Smooth muscle cell (in vitro differentiated cells): ENCODE data around the gene MGAM2. TPM values are rescaled to one million over a fixed set of nuclear protein-coding genes. Genes with fewer than 3 reads are reported as not detected.

ENCODE experiments used
- DNase-seq: peaks from one replicate; lab custom pipeline; 2025; ENCODE audit not compliant: unreplicated experiment; lab: John Stamatoyannopoulos, UW
- H2AFZ ChIP-seq: fragments of 200-600 bp; sonication (generic); 2 replicates; pipeline ENCODE4 v1.6.0; 2016; ENCODE audit warnings: antibody characterized with exemption, low read depth, mild to moderate bottlenecking
- H3F3A ChIP-seq: fragments of 200-600 bp; sonication (generic); 2 replicates; pipeline ENCODE4 v1.6.0; 2017; ENCODE audit warnings: antibody characterized with exemption, low read depth
- H3K27ac ChIP-seq: fragments of 200-600 bp; sonication (generic); 2 replicates; pipeline ENCODE4 v1.5.1; 2016; ENCODE audit warnings: low read depth, mild to moderate bottlenecking
- H3K27me3 ChIP-seq: fragments of 200-600 bp; sonication (generic); 2 replicates; pipeline ENCODE4 v1.6.1; 2016; ENCODE audit warnings: low read depth, mild to moderate bottlenecking
- H3K36me3 ChIP-seq: fragments of 200-600 bp; sonication (generic); 2 replicates; pipeline ENCODE4 v1.5.1; 2016; ENCODE audit warnings: low read depth
- H3K4me1 ChIP-seq: fragments of 200-600 bp; sonication (generic); 2 replicates; pipeline ENCODE4 v1.5.1; 2016; ENCODE audit warnings: low read depth
- H3K4me2 ChIP-seq: fragments of 200-600 bp; sonication (generic); 2 replicates; pipeline ENCODE4 v1.6.0; 2016; ENCODE audit warnings: mild to moderate bottlenecking
- H3K4me3 ChIP-seq: fragments of 200-600 bp; sonication (generic); 2 replicates; pipeline ENCODE4 v1.5.1; 2016; ENCODE audit warnings: mild to moderate bottlenecking
- H3K79me2 ChIP-seq: fragments of 200-600 bp; sonication (generic); 2 replicates; pipeline ENCODE4 v1.6.0; 2016; ENCODE audit warnings: low read depth, mild to moderate bottlenecking
- H3K9ac ChIP-seq: fragments of 200-600 bp; sonication (generic); 2 replicates; pipeline ENCODE4 v1.6.0; 2016; ENCODE audit warnings: low read depth
- H3K9me3 ChIP-seq: fragments of 200-600 bp; sonication (generic); replicated peaks from 2 replicates; pipeline ENCODE4 v1.5.1; 2016; ENCODE audit warnings: low read depth
- H4K20me1 ChIP-seq: fragments of 200-600 bp; sonication (generic); 2 replicates; pipeline ENCODE4 v1.6.0; 2016; ENCODE audit warnings: low read depth
- CTCF ChIP-seq: fragments of 200-600 bp; sonication (generic); IDR thresholded peaks from 2 replicates; pipeline ENCODE4 v1.5.1; 2017; ENCODE audit warnings: borderline replicate concordance, mild to moderate bottlenecking, antibody characterized with exemption; ENCODE audit not compliant: insufficient read depth, poor library complexity, severe bottlenecking
- WGBS: methylation state at CpG from one replicate; pipeline ENCODE4 v1.1.7; 2016; ENCODE audit warnings: low lambda C conversion rate; 5-methylcytosine and 5-hydroxymethylcytosine counted together
- polyA plus RNA-seq: library from polyadenylated mRNA; unstranded; fragments of >200 nt; fragmentation: Nextera tagmentation; extraction: Ambion mirVana; gene quantifications from 2 replicates; pipeline ENCODE4 v1.2.1, GENCODE V29; 2016
- total RNA-seq: library from RNA; depleted of rRNA; stranded (reverse); fragments of >200 nt; gene quantifications from 2 replicates; pipeline ENCODE4 v1.2.3, GENCODE V29; 2014

MGAM2 gene
- total and polyA plus RNA-seq, 2 experiments from 2014 or later: not detected

DNA sequence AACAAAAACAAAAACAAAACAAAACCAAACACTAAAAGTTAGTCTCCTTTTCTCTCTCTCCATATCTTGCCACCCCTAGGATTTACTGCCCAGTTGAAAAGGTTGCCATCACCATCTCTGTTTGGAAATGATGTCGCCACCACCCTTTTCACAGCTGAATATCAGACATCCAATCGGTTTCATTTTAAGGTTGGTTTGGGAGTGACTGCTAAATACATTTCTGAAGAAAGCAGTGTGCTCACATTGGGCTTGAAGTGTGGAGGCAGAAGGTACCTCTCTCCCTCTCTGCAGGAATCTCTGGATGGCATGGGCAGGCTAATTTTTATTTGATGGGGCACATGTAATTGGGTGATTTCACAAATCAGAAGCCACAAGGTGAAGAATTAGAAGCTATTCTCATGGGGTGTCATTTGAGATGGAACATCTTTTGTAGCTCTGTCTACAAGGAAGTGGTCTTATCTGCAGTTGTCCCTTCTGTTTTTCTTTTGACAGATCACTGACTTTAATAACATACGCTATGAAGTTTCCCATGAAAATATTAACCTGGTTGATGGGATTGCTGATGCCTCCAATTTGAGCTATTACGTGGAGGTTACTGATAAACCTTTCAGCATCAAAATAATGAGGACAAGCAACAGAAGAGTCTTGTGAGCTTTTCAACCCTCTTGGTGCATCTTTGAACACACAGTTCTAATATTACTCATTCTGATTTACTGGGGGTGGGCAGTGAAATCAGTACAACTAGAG, 20.1 kb downstream of the MGAM2 start:
- 93% methylated on average over 4 of the region's 4 CpGs for WGBS
- no peak overlapping the region for H3K4me2 ChIP-seq
- H2AFZ ChIP-seq: no peak overlapping the region
- no peak overlapping the region for H3K9ac ChIP-seq
- H3K4me3 ChIP-seq: no peak overlapping the region
- H3K27me3 ChIP-seq: no peaks in the 10 kb centered on the region
- no peak overlapping the region for H3K27ac ChIP-seq
- H3K79me2 ChIP-seq: no peaks in the 10 kb centered on the region
- H3K4me1 ChIP-seq: no peaks in the 10 kb centered on the region
- no peak for DNase-seq
- no peaks in the 10 kb centered on the region for H3K36me3 ChIP-seq
- H4K20me1 ChIP-seq: no peaks in the 10 kb centered on the region
- no peak for TF ChIP-seq CTCF
- H3F3A ChIP-seq: no peaks in the 10 kb centered on the region
- H3K9me3 ChIP-seq: no peaks in the 10 kb centered on the region

DNA sequence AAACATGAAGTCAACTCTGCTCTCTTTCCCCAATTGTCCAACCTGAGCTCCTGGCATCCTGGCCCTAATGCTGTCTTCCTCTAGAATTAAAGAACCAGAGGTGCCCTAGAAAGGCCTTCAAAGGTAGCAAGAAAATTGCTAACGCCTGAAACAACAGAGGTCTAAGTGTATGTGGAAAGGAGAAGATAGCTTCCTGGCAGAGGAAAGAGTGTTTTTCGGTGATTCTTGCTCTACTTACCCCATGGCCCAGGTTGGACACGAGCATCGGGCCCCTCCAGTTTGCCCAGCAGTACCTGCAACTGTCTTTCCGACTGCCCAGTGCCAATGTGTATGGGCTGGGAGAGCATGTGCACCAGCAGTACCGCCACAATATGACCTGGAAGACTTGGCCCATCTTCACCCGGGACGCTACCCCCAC, 22.2 kb downstream of the MGAM2 start:
- H3K9me3 ChIP-seq: no peaks in the 10 kb centered on the region
- no peak overlapping the region for H3K27ac ChIP-seq
- TF ChIP-seq CTCF: no peak
- WGBS: 94% methylated on average over 8 of the region's 8 CpGs
- H3F3A ChIP-seq: no peaks in the 10 kb centered on the region
- H4K20me1 ChIP-seq: no peaks in the 10 kb centered on the region
- H3K9ac ChIP-seq: no peak overlapping the region
- no peaks in the 10 kb centered on the region for H3K4me1 ChIP-seq
- H2AFZ ChIP-seq: no peak overlapping the region
- no peaks in the 10 kb centered on the region for H3K36me3 ChIP-seq
- H3K79me2 ChIP-seq: no peaks in the 10 kb centered on the region
- no peak overlapping the region for H3K4me3 ChIP-seq
- no peak for DNase-seq
- H3K4me2 ChIP-seq: no peak overlapping the region
- H3K27me3 ChIP-seq: no peaks in the 10 kb centered on the region

GRCh38 chr7:142134909-142135308, 23.4 kb downstream of the MGAM2 start:
- Histone ChIP-seq H3F3A (no peaks in the 10 kb centered on the region), H3K27me3 (no peaks in the 10 kb centered on the region), H3K9ac (no peak overlapping the region), H3K4me3 (no peak overlapping the region), H3K4me2 (no peak overlapping the region), H3K4me1 (no peaks in the 10 kb centered on the region), H3K36me3 (no peaks in the 10 kb centered on the region), H3K27ac (no peak overlapping the region), H2AFZ (no peak overlapping the region), H3K79me2 (no peaks in the 10 kb centered on the region), H3K9me3 (no peaks in the 10 kb centered on the region), H4K20me1 (no peaks in the 10 kb centered on the region)
- TF ChIP-seq CTCF: no peak
- WGBS: 76% methylated on average over 3 of the region's 3 CpGs
- DNase-seq: no peak

DNA sequence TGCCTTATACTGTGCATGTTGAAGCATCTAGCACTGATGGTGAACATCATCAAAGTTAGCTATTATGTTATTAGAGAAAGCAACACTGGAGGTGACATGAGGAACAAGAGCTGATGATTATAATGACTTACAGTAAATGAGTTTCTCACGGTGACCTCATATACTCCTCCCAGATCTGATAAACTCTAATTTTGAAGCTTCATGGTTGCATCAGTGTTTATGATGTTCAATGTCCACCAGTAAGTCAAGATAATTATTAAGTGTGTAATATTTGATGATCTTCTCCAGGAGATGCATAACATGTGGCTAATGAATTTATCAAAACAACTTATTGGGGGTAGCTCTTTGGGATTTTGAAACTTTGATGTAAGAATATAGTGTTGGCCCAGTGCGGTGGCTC, 27.5 kb downstream of the MGAM2 start:
- no peak overlapping the region for H2AFZ ChIP-seq
- H3K4me1 ChIP-seq: no peaks in the 10 kb centered on the region
- DNase-seq: no peak
- no peak for TF ChIP-seq CTCF
- no peaks in the 10 kb centered on the region for H3K79me2 ChIP-seq
- no peak overlapping the region for H3K4me3 ChIP-seq
- no peak overlapping the region for H3K27ac ChIP-seq
- H3K36me3 ChIP-seq: no peaks in the 10 kb centered on the region
- no peaks in the 10 kb centered on the region for H3K9me3 ChIP-seq
- H3K9ac ChIP-seq: no peak overlapping the region
- 96% methylated on average over 2 of the region's 2 CpGs for WGBS
- no peaks in the 10 kb centered on the region for H4K20me1 ChIP-seq
- H3K27me3 ChIP-seq: no peaks in the 10 kb centered on the region
- H3K4me2 ChIP-seq: no peak overlapping the region
- H3F3A ChIP-seq: no peaks in the 10 kb centered on the region
